ENCODE data around the gene PTGES3L.

- no peak for TF ChIP-seq POLR2AphosphoS5 (IDR thresholded peaks at IDR 0.05; ENCODE audit: low read depth, low read length)
- TF ChIP-seq, protein P1, sequence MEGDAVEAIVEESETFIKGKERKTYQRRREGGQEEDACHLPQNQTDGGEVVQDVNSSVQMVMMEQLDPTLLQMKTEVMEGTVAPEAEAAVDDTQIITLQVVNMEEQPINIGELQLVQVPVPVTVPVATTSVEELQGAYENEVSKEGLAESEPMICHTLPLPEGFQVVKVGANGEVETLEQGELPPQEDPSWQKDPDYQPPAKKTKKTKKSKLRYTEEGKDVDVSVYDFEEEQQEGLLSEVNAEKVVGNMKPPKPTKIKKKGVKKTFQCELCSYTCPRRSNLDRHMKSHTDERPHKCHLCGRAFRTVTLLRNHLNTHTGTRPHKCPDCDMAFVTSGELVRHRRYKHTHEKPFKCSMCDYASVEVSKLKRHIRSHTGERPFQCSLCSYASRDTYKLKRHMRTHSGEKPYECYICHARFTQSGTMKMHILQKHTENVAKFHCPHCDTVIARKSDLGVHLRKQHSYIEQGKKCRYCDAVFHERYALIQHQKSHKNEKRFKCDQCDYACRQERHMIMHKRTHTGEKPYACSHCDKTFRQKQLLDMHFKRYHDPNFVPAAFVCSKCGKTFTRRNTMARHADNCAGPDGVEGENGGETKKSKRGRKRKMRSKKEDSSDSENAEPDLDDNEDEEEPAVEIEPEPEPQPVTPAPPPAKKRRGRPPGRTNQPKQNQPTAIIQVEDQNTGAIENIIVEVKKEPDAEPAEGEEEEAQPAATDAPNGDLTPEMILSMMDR (IDR thresholded peaks at IDR 0.05) = no peak
- TF ChIP-seq REST (IDR thresholded peaks at IDR 0.05; ENCODE audit: insufficient read depth in 1 of 2, low read depth in 2 of 2, low read length in 1 of 2) = no peak
- no peak for TF ChIP-seq SIN3A (IDR thresholded peaks at IDR 0.05; ENCODE audit: borderline replicate concordance, insufficient read depth, low read depth, low read length)
- TF ChIP-seq TCF7L2 (IDR thresholded peaks at IDR 0.05; ENCODE audit: low read depth, low read length) = no peak
Observed at GRCh38 chr17:42950044-42950783, 29.7 kb downstream of the PTGES3L start.
